ENCODE results near the gene PARD3.

Gene PARD3

GRCh38 chr10:34310234-34310633, 504.9 kb downstream of the PARD3 start:
- H3K4me3 ChIP-seq (ENCODE audit: low read depth, low read length) = no peak overlapping the region
- H2BK5ac ChIP-seq (ENCODE audit: low read depth, low read length, poor library complexity) = no peak overlapping the region
- H3K4me2 ChIP-seq (ENCODE audit: low read length) = no peak overlapping the region
- no peaks in the 10 kb centered on the region for H3K79me2 ChIP-seq (ENCODE audit: control insufficient read depth, insufficient read depth, low read length, poor library complexity)
- no peak overlapping the region for H3K14ac ChIP-seq (ENCODE audit: low read length)
- no peaks in the 10 kb centered on the region for H3K27me3 ChIP-seq (ENCODE audit: insufficient read depth, low read length)
- H2BK120ac ChIP-seq (ENCODE audit: insufficient read depth, low read length, poor library complexity) = no peak overlapping the region
- no peak overlapping the region for H4K12ac ChIP-seq (ENCODE audit: low read depth, low read length)
- H3K4ac ChIP-seq (ENCODE audit: low read depth, low read length) = no peak overlapping the region
- no peak overlapping the region for H3K18ac ChIP-seq (ENCODE audit: low read length)
- no peaks in the 10 kb centered on the region for H3K9me3 ChIP-seq (ENCODE audit: insufficient read depth, low read depth, low read length)
- WGBS (ENCODE audit: extremely low coverage, insufficient coverage, insufficient read length) = no CpG with 5 or more reads among the region's 4 CpGs
- H4K91ac ChIP-seq (ENCODE audit: low read depth, low read length) = no peak overlapping the region
- H3K4me1 ChIP-seq (ENCODE audit: control insufficient read depth in 1 of 2, insufficient read depth in 2 of 2, low read length in 2 of 2) = no peaks in the 10 kb centered on the region
- no peaks in the 10 kb centered on the region for H3K79me1 ChIP-seq (ENCODE audit: low read length)
- no peak overlapping the region for H2AK5ac ChIP-seq (ENCODE audit: low read length)
- H2AFZ ChIP-seq (ENCODE audit: insufficient read depth, low read length, poor library complexity) = no peak overlapping the region
- H3K27ac ChIP-seq (ENCODE audit: low read depth, low read length) = no peak overlapping the region
- H4K8ac ChIP-seq (ENCODE audit: low read depth, low read length) = no peak overlapping the region
- H3K36me3 ChIP-seq (ENCODE audit: control insufficient read depth in 1 of 2, insufficient read depth in 2 of 2, low read length in 2 of 2) = no peaks in the 10 kb centered on the region
- H2BK12ac ChIP-seq (ENCODE audit: low read length) = no peak overlapping the region
- H3K23ac ChIP-seq (ENCODE audit: low read length) = no peak overlapping the region
- DNase-seq = no peak
- no peak overlapping the region for H3K9ac ChIP-seq (ENCODE audit: low read length)

GRCh38 chr10:34305189-34305588, 509.9 kb downstream of the PARD3 start:
- Histone ChIP-seq H3K4me1 (ENCODE audit: control insufficient read depth in 1 of 2, insufficient read depth in 2 of 2, low read length in 2 of 2) (no peaks in the 10 kb centered on the region), H3K18ac (ENCODE audit: low read length) (no peak overlapping the region), H3K9ac (ENCODE audit: low read length) (no peak overlapping the region), H4K12ac (ENCODE audit: low read depth, low read length) (no peak overlapping the region), H2AFZ (ENCODE audit: insufficient read depth, low read length, poor library complexity) (no peak overlapping the region), H3K14ac (ENCODE audit: low read length) (no peak overlapping the region), H4K8ac (ENCODE audit: low read depth, low read length) (no peak overlapping the region), H3K27ac (ENCODE audit: low read depth, low read length) (no peak overlapping the region), H3K79me1 (ENCODE audit: low read length) (no peaks in the 10 kb centered on the region), H3K36me3 (ENCODE audit: control insufficient read depth in 1 of 2, insufficient read depth in 2 of 2, low read length in 2 of 2) (no peaks in the 10 kb centered on the region), H3K23ac (ENCODE audit: low read length) (no peak overlapping the region), H3K79me2 (ENCODE audit: control insufficient read depth, insufficient read depth, low read length, poor library complexity) (no peaks in the 10 kb centered on the region), H3K4ac (ENCODE audit: low read depth, low read length) (no peak overlapping the region), H2BK5ac (ENCODE audit: low read depth, low read length, poor library complexity) (no peak overlapping the region), H2BK12ac (ENCODE audit: low read length) (no peak overlapping the region), H3K4me3 (ENCODE audit: low read depth, low read length) (no peak overlapping the region), H3K4me2 (ENCODE audit: low read length) (no peak overlapping the region), H4K91ac (ENCODE audit: low read depth, low read length) (no peak overlapping the region), H3K27me3 (ENCODE audit: insufficient read depth, low read length) (no peaks in the 10 kb centered on the region), H2BK120ac (ENCODE audit: insufficient read depth, low read length, poor library complexity) (no peak overlapping the region), H2AK5ac (ENCODE audit: low read length) (no peak overlapping the region), H3K9me3 (ENCODE audit: insufficient read depth, low read depth, low read length) (no peaks in the 10 kb centered on the region)
- no CpG with 5 or more reads among the region's 6 CpGs for WGBS (ENCODE audit: extremely low coverage, insufficient coverage, insufficient read length)
- DNase-seq = peak; percentile 98

GRCh38 chr10:34303022-34303421, 512.1 kb downstream of the PARD3 start:
- Histone ChIP-seq H3K4me2 (ENCODE audit: low read length) (no peak overlapping the region), H2BK120ac (ENCODE audit: insufficient read depth, low read length, poor library complexity) (no peak overlapping the region), H3K4me1 (ENCODE audit: control insufficient read depth in 1 of 2, insufficient read depth in 2 of 2, low read length in 2 of 2) (no peaks in the 10 kb centered on the region), H4K12ac (ENCODE audit: low read depth, low read length) (no peak overlapping the region), H2BK12ac (ENCODE audit: low read length) (no peak overlapping the region), H3K18ac (ENCODE audit: low read length) (no peak overlapping the region), H3K14ac (ENCODE audit: low read length) (no peak overlapping the region), H3K79me2 (ENCODE audit: control insufficient read depth, insufficient read depth, low read length, poor library complexity) (no peaks in the 10 kb centered on the region), H2AK5ac (ENCODE audit: low read length) (no peak overlapping the region), H3K4me3 (ENCODE audit: low read depth, low read length) (no peak overlapping the region), H3K36me3 (ENCODE audit: control insufficient read depth in 1 of 2, insufficient read depth in 2 of 2, low read length in 2 of 2) (no peaks in the 10 kb centered on the region), H3K23ac (ENCODE audit: low read length) (no peak overlapping the region), H3K27ac (ENCODE audit: low read depth, low read length) (no peak overlapping the region), H4K8ac (ENCODE audit: low read depth, low read length) (no peak overlapping the region), H3K27me3 (ENCODE audit: insufficient read depth, low read length) (no peaks in the 10 kb centered on the region), H2AFZ (ENCODE audit: insufficient read depth, low read length, poor library complexity) (no peak overlapping the region), H4K91ac (ENCODE audit: low read depth, low read length) (no peak overlapping the region), H2BK5ac (ENCODE audit: low read depth, low read length, poor library complexity) (no peak overlapping the region), H3K79me1 (ENCODE audit: low read length) (no peaks in the 10 kb centered on the region), H3K9me3 (ENCODE audit: insufficient read depth, low read depth, low read length) (no peaks in the 10 kb centered on the region), H3K4ac (ENCODE audit: low read depth, low read length) (no peak overlapping the region), H3K9ac (ENCODE audit: low read length) (no peak overlapping the region)
- no CpG with 5 or more reads among the region's 2 CpGs for WGBS (ENCODE audit: extremely low coverage, insufficient coverage, insufficient read length)
- no peak for DNase-seq

GRCh38 chr10:34299105-34299611, 515.9 kb downstream of the PARD3 start:
- no peak overlapping the region for H3K4me3 ChIP-seq (ENCODE audit: low read depth, low read length)
- H3K36me3 ChIP-seq (ENCODE audit: control insufficient read depth in 1 of 2, insufficient read depth in 2 of 2, low read length in 2 of 2) = no peaks in the 10 kb centered on the region
- H4K8ac ChIP-seq (ENCODE audit: low read depth, low read length) = no peak overlapping the region
- H4K91ac ChIP-seq (ENCODE audit: low read depth, low read length) = no peak overlapping the region
- no peak overlapping the region for H2AFZ ChIP-seq (ENCODE audit: insufficient read depth, low read length, poor library complexity)
- no peak overlapping the region for H2BK12ac ChIP-seq (ENCODE audit: low read length)
- H3K79me2 ChIP-seq (ENCODE audit: control insufficient read depth, insufficient read depth, low read length, poor library complexity) = no peaks in the 10 kb centered on the region
- no peak overlapping the region for H3K9ac ChIP-seq (ENCODE audit: low read length)
- H3K4me1 ChIP-seq (ENCODE audit: control insufficient read depth in 1 of 2, insufficient read depth in 2 of 2, low read length in 2 of 2) = no peaks in the 10 kb centered on the region
- H3K27me3 ChIP-seq (ENCODE audit: insufficient read depth, low read length) = no peaks in the 10 kb centered on the region
- DNase-seq = no peak
- H2BK5ac ChIP-seq (ENCODE audit: low read depth, low read length, poor library complexity) = no peak overlapping the region
- no peak overlapping the region for H3K4me2 ChIP-seq (ENCODE audit: low read length)
- H3K79me1 ChIP-seq (ENCODE audit: low read length) = no peaks in the 10 kb centered on the region
- H2AK5ac ChIP-seq (ENCODE audit: low read length) = no peak overlapping the region
- H3K14ac ChIP-seq (ENCODE audit: low read length) = no peak overlapping the region
- no peak overlapping the region for H3K4ac ChIP-seq (ENCODE audit: low read depth, low read length)
- no peak overlapping the region for H3K23ac ChIP-seq (ENCODE audit: low read length)
- no peak overlapping the region for H3K27ac ChIP-seq (ENCODE audit: low read depth, low read length)
- H3K9me3 ChIP-seq (ENCODE audit: insufficient read depth, low read depth, low read length) = no peaks in the 10 kb centered on the region
- H4K12ac ChIP-seq (ENCODE audit: low read depth, low read length) = no peak overlapping the region
- no CpG with 5 or more reads among the region's 3 CpGs for WGBS (ENCODE audit: extremely low coverage, insufficient coverage, insufficient read length)
- no peak overlapping the region for H2BK120ac ChIP-seq (ENCODE audit: insufficient read depth, low read length, poor library complexity)
- H3K18ac ChIP-seq (ENCODE audit: low read length) = no peak overlapping the region

Measured in trophoblast cell (in vitro differentiated cells and primary cell).